SK-N-MC (cell line): ENCODE results near the gene NFKB1.

ENCODE experiments used
- DNase-seq: peaks from one replicate; pipeline ENCODE4 v3.0.0-alpha.2; 2011; ENCODE audit warnings: low read depth, low spot score
- H3K27ac ChIP-seq: fragments of 200-600 bp; sonication (generic); 2 replicates; pipeline ENCODE4 v1.5.1; 2016; ENCODE audit warnings: mixed run types
- H3K36me3 ChIP-seq: fragments of 200-600 bp; sonication (generic); 2 replicates; pipeline ENCODE4 v1.6.1; 2017; ENCODE audit warnings: antibody characterized with exemption, low read length, mixed read lengths; ENCODE audit not compliant: insufficient read depth
- H3K4me3 ChIP-seq: fragments of 200-600 bp; sonication (generic); 2 replicates; pipeline ENCODE4 v1.5.1; 2016
- H3K9ac ChIP-seq: fragments of 200-600 bp; sonication (generic); 2 replicates; pipeline ENCODE4 v1.8.0; 2017; ENCODE audit warnings: mixed run types, mixed read lengths; ENCODE audit not compliant: insufficient read length
- H3K9me3 ChIP-seq: fragments of 200-600 bp; sonication (generic); 2 replicates; pipeline ENCODE4 v1.6.1; 2017; ENCODE audit warnings: low read depth, mild to moderate bottlenecking, antibody characterized with exemption, low read length, moderate library complexity, mixed read lengths
- EZH2 ChIP-seq: fragments of 200-600 bp; sonication (generic); IDR thresholded peaks from one replicate; pipeline ENCODE4 v1.6.1; 2017; ENCODE audit warnings: antibody characterized with exemption
- FOXP2 ChIP-seq: optimal IDR thresholded peaks from 2 replicates; pipeline ENCODE3; 2011; ENCODE audit warnings: mild to moderate bottlenecking, moderate library complexity; ENCODE audit not compliant: insufficient read depth; ENCODE audit errors: extremely low read length, control extremely low read depth
- POLR2AphosphoS5 ChIP-seq: IDR thresholded peaks from 2 replicates; pipeline ENCODE4 v1.6.1; 2012; ENCODE audit warnings: mild to moderate bottlenecking, low read depth, low read length, borderline replicate concordance

Gene NFKB1

DNA sequence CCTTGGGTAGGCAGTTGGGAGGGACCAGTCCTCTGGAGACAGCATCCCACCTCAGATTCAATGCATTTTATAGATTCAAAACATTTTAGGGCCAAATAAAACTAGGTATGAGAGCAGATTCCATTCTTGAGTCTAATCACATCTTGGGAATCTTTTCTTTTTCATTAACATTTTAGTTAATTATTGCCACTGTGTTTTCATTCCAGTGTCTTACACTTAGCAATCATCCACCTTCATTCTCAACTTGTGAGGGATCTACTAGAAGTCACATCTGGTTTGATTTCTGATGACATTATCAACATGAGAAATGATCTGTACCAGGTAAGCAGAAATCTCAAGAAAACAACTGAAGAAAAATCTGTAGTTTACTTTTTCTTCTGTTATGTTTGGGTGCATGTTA lies 99.5 kb downstream of the NFKB1 start:
- no peak overlapping the region for H3K9ac ChIP-seq
- H3K4me3 ChIP-seq = no peak overlapping the region
- no peak overlapping the region for H3K27ac ChIP-seq
- no peaks in the 10 kb centered on the region for H3K9me3 ChIP-seq
- DNase-seq = no peak
- H3K36me3 ChIP-seq = no peaks in the 10 kb centered on the region; the same call in 1 of the 2 replicates
- TF ChIP-seq POLR2AphosphoS5 = no peak
- TF ChIP-seq FOXP2 = no peak
- TF ChIP-seq EZH2 = no peak

DNA sequence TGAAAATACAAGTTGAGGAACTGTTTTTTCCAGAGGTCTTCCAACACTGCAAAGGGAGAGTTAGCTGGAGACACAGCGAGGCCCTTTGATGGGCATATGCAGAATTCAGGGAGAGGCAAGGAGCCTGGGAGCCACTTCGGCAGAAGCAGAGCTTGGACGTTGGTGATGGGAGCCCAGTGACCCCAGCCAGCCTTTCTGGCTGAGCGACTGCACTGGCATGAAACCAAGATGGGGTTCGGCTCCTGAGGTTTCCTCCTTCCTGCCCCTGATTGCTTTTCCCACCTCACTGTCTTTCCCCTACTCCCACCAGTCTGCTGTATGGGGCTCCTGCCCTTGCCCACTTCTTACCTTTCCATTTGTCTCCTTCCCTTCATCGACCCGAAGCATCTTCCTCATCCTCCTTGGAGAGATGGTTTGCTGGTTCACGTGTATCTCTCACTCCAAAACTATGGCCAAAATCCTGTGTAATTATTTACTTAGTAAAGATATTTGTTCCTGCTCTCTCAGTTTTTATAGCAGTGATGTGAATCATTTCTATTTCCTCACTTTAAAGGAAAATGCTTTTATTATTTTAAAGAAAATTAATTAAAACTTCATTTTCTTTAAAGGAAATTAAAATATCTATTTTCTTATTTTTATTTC lies 100.5 kb downstream of the NFKB1 start:
- no peak overlapping the region for H3K4me3 ChIP-seq
- no peak for TF ChIP-seq FOXP2
- TF ChIP-seq EZH2 = no peak
- TF ChIP-seq POLR2AphosphoS5 = no peak
- no peak overlapping the region for H3K27ac ChIP-seq
- H3K36me3 ChIP-seq = no peaks in the 10 kb centered on the region; the same call in 1 of the 2 replicates
- H3K9me3 ChIP-seq = no peaks in the 10 kb centered on the region
- no peak for DNase-seq
- H3K9ac ChIP-seq = no peak overlapping the region

DNA sequence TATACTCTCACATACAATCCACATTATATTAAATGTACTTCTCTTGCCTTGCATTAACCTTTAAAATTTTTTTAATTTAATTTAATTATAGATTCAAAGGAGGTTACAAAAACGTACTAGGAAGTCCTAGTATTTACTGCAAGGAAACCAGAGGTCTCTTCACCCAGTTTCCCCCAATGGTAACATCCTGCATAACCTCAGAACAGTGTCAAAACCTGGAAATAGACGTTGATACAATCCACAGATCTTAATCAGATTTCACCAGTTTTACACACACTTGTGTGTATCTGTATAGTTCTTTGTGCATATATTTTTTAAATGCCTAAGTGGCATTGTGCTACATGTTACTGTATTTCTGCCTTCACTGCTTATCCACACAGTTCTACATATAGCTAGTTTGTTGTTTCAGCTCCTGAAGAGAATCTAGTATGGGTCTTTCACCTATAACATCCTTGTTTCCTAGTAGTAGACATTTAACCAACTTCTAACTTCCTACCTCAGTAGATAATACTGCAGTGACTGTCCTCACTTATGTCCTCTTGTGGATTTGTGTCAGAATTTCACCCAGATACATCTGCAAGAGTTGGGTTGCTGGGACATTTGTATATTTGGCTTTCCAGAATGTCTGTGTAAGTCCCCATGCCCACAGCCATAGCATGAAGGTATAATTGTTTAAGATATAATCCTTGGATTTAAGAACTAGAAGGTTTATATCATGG lies 103.2 kb downstream of the NFKB1 start:
- Histone ChIP-seq H3K9ac (no peak overlapping the region), H3K36me3 (no peaks in the 10 kb centered on the region; the same call in 1 of the 2 replicates), H3K27ac (no peak overlapping the region), H3K4me3 (no peak overlapping the region), H3K9me3 (no peaks in the 10 kb centered on the region)
- TF ChIP-seq FOXP2 (no peak), EZH2 (no peak), POLR2AphosphoS5 (no peak)
- no peak for DNase-seq

DNA sequence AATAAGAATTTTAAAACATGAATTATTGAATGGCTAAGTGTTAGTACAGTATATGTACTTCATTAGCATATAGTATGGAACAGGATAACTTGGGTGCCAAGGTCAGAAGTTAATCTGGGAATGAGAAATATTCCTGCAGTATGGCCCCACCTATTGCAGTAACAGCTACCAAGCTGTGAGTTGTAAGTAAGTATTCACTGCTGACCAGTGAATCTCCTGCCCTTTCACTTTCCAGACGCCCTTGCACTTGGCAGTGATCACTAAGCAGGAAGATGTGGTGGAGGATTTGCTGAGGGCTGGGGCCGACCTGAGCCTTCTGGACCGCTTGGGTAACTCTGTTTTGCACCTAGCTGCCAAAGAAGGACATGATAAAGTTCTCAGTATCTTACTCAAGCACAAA lies 105.1 kb downstream of the NFKB1 start:
- no peak for DNase-seq
- H3K36me3 ChIP-seq = no peaks in the 10 kb centered on the region; the same call in 1 of the 2 replicates

DNA sequence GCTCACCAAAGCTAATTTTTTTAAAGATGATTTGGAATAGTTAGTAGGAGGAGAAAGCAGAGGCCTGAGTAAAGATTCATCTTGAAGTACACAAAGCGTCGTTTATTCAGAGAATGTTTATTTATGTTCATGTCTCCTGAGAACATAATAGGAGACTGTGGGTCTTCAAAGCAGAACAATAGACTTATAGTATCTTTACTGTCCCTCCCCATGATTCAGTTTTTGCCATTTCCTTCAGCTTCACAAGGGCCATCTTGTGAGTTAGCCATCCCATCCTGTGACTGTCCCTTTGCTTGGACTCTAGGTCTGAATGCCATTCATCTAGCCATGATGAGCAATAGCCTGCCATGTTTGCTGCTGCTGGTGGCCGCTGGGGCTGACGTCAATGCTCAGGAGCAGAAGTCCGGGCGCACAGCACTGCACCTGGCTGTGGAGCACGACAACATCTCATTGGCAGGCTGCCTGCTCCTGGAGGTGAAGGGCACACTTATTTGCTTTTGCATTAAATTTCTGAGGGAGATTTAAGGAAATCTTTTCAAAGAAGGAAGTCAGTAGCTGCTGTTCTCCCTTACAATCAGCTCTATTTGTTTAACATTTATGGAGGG lies 105.8 kb downstream of the NFKB1 start:
- Histone ChIP-seq H3K9me3 (no peaks in the 10 kb centered on the region), H3K27ac (no peak overlapping the region), H3K9ac (no peak overlapping the region), H3K36me3 (no peaks in the 10 kb centered on the region; the same call in 1 of the 2 replicates), H3K4me3 (no peak overlapping the region)
- no peak for TF ChIP-seq FOXP2
- TF ChIP-seq POLR2AphosphoS5 = no peak
- no peak for TF ChIP-seq EZH2
- no peak for DNase-seq

More for the DNA sequence above, 105.1 kb downstream of the NFKB1 start:
- Histone ChIP-seq H3K27ac (no peak overlapping the region), H3K4me3 (no peak overlapping the region), H3K9me3 (no peaks in the 10 kb centered on the region), H3K9ac (no peak overlapping the region)
- TF ChIP-seq POLR2AphosphoS5 (no peak), EZH2 (no peak), FOXP2 (no peak)

DNA sequence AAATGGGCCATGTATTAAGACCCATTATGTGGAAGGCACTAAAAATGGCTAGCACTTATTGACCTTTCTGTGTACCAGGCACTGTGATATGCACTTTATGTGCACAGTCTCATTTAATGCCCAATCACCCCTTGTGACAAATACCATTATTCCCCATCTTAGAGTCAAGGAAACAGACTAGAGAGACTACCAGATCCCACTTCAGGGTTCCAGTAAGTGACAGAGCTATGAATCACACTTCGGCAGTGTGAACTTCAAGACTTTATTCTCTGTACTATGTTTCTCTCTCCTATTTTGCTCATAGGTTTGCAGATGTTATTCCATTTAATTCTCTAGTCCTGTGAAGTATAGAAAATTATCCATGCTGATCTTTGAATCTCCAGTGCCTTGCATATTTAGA lies 107.0 kb downstream of the NFKB1 start:
- no peaks in the 10 kb centered on the region; the same call in 1 of the 2 replicates for H3K36me3 ChIP-seq
- TF ChIP-seq POLR2AphosphoS5 = no peak
- TF ChIP-seq FOXP2 = no peak
- no peak for TF ChIP-seq EZH2
- no peak for DNase-seq
- no peaks in the 10 kb centered on the region for H3K9me3 ChIP-seq
- no peak overlapping the region for H3K9ac ChIP-seq
- no peak overlapping the region for H3K27ac ChIP-seq
- H3K4me3 ChIP-seq = no peak overlapping the region

DNA sequence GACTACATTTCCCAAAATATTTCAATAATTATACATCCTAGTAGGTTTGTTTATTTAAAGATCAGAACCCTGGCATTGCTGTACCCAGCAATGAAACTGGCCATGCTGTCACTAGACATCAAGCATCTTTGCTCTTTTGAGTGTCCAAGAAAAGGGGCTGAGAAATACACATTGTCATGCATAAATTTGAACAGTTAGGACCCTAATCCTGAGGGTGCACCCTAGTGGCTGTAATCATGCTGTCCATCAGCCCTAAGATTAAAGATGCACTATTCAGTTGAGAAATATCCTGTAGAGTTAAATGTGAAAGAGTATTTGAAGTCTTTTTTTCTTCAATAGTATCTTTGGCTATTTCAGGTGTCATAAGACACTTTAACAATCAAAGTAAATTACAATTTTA lies 108.8 kb downstream of the NFKB1 start:
- TF ChIP-seq POLR2AphosphoS5 (no peak), EZH2 (no peak), FOXP2 (no peak)
- Histone ChIP-seq H3K9me3 (no peaks in the 10 kb centered on the region), H3K9ac (no peak overlapping the region), H3K27ac (no peak overlapping the region), H3K36me3 (no peaks in the 10 kb centered on the region; the same call in 1 of the 2 replicates), H3K4me3 (no peak overlapping the region)
- no peak for DNase-seq

DNA sequence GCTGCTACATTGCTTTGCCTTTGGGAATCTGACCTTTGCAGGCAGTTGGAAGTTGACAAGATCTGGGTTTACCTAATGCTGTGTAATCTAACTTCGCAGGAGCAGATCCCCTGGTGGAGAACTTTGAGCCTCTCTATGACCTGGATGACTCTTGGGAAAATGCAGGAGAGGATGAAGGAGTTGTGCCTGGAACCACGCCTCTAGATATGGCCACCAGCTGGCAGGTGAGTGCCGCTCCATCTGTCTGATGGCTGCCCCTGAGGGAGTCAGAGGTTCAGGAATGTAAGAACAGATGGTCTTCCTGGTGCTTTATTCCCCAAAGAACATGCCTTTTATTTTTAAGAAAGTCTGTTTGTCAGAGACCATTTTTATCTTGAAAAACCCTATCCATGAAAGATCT lies 109.3 kb downstream of the NFKB1 start:
- Histone ChIP-seq H3K9ac (no peak overlapping the region), H3K4me3 (no peak overlapping the region), H3K27ac (no peak overlapping the region), H3K9me3 (no peaks in the 10 kb centered on the region), H3K36me3 (no peaks in the 10 kb centered on the region; the same call in 1 of the 2 replicates)
- TF ChIP-seq POLR2AphosphoS5 (no peak), EZH2 (no peak), FOXP2 (no peak)
- no peak for DNase-seq
